Measurements from ENCODE around the gene METTL13.

The METTL13 gene

DNA sequence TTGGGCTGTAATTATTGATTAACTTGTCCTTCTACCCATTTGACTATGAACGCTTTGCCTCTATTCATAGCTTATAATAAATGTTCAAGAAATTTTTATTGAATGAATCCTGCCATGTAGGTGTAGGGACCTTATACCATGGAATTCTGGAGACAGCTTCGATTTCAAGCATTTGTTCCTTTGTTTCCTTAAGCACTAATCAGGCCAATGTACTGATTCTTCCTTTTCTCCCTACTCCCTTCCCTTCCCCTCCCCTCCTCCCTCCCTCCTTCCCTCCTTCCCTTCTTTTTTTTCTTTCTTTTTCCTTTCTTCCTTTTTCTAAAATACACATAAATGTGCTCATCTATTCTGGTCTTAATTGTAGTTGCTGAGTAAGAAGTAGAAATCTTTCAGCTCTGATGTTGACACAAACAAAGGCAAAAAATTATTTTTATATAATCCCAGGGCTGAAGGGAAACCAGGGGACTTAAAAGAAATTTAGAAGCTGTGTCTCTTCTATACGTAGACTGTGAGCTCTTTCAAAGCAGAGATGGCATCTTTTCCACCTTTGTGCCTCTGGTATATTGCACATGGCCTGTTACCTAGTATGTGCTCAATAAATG, 34.9 kb downstream of the METTL13 start:
- no peaks in the 10 kb centered on the region for H3K79me2 ChIP-seq (ENCODE audit: control insufficient read depth, low read length)
- H3K4me3 ChIP-seq (ENCODE audit: low read length) = no peak overlapping the region
- TF ChIP-seq, protein P1, sequence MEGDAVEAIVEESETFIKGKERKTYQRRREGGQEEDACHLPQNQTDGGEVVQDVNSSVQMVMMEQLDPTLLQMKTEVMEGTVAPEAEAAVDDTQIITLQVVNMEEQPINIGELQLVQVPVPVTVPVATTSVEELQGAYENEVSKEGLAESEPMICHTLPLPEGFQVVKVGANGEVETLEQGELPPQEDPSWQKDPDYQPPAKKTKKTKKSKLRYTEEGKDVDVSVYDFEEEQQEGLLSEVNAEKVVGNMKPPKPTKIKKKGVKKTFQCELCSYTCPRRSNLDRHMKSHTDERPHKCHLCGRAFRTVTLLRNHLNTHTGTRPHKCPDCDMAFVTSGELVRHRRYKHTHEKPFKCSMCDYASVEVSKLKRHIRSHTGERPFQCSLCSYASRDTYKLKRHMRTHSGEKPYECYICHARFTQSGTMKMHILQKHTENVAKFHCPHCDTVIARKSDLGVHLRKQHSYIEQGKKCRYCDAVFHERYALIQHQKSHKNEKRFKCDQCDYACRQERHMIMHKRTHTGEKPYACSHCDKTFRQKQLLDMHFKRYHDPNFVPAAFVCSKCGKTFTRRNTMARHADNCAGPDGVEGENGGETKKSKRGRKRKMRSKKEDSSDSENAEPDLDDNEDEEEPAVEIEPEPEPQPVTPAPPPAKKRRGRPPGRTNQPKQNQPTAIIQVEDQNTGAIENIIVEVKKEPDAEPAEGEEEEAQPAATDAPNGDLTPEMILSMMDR (IDR thresholded peaks at IDR 0.05; ENCODE audit: low read depth, low read length, poor library complexity, severe bottlenecking) = no peak
- no peak for TF ChIP-seq EZH2phosphoT487 (IDR thresholded peaks at IDR 0.05; ENCODE audit: borderline replicate concordance, low read length)
- no peaks in the 10 kb centered on the region for H3K4me1 ChIP-seq (ENCODE audit: control insufficient read depth, low read length)
- no peak overlapping the region for H3K4me2 ChIP-seq (ENCODE audit: low read length)
- no peaks in the 10 kb centered on the region for H3K27me3 ChIP-seq (ENCODE audit: control insufficient read depth, low read length)
- H4K20me1 ChIP-seq (ENCODE audit: control insufficient read depth, insufficient read depth, low read depth, low read length) = no peaks in the 10 kb centered on the region
- H3K36me3 ChIP-seq (ENCODE audit: control insufficient read depth, low read length) = no peaks in the 10 kb centered on the region
- H3K9me3 ChIP-seq (ENCODE audit: control insufficient read depth, insufficient read depth, low read length) = no peaks in the 10 kb centered on the region
- H3K9me2 ChIP-seq (replicated peaks; ENCODE audit: control insufficient read depth, low read length) = no peaks in the 10 kb centered on the region
- no peak overlapping the region for H3K27ac ChIP-seq (ENCODE audit: low read depth, low read length)
- H3F3A ChIP-seq (ENCODE audit: control insufficient read depth, insufficient read depth) = no peaks in the 10 kb centered on the region

DNA sequence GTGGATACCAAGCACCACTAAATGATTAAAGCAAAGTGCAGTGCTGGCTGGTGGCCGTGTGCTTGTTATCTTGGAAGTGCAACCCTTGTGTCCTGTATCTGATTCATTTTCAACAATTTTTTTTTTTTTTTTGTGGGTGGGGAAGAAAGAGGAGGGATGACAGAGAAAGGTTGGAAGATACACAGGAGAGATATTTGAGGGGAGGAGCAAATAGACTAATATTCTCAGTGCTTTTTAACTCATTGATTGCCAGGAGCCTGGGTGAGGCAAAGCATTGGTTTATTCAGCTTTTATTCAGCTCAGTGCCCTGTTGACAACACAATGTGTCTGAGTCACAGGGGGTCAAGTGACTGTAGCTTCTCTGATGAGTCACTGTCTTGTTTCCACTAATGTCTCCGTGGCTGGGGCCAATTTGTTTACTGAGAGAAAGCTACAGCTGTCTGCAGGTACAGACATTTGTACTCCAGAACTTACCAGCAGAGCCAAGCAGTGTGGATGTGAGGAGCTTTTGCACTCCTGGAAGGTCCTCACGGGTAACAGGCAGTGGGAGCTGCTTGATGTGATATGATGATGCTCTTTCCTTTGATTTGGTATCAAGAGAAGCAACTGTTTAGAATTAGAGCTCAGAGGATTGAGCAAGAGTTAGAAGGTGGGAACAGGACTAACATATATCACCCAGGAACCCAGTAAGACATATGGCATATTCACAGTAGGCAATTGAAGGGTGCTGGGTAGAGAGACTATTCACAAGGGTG, 36.2 kb downstream of the METTL13 start:
- Histone ChIP-seq H3K9me2 (replicated peaks; ENCODE audit: control insufficient read depth, low read length) (no peaks in the 10 kb centered on the region), H3K36me3 (ENCODE audit: control insufficient read depth, low read length) (no peaks in the 10 kb centered on the region), H3K79me2 (ENCODE audit: control insufficient read depth, low read length) (no peaks in the 10 kb centered on the region), H3K27me3 (ENCODE audit: control insufficient read depth, low read length) (no peaks in the 10 kb centered on the region), H3K4me3 (ENCODE audit: low read length) (no peak overlapping the region), H3K4me2 (ENCODE audit: low read length) (no peak overlapping the region), H3K4me1 (ENCODE audit: control insufficient read depth, low read length) (no peaks in the 10 kb centered on the region), H3F3A (ENCODE audit: control insufficient read depth, insufficient read depth) (no peaks in the 10 kb centered on the region), H3K27ac (ENCODE audit: low read depth, low read length) (no peak overlapping the region), H3K9me3 (ENCODE audit: control insufficient read depth, insufficient read depth, low read length) (no peaks in the 10 kb centered on the region), H4K20me1 (ENCODE audit: control insufficient read depth, insufficient read depth, low read depth, low read length) (no peaks in the 10 kb centered on the region)
- TF ChIP-seq EZH2phosphoT487 (IDR thresholded peaks at IDR 0.05; ENCODE audit: borderline replicate concordance, low read length) = no peak
- TF ChIP-seq, protein P1 (IDR thresholded peaks at IDR 0.05; ENCODE audit: low read depth, low read length, poor library complexity, severe bottlenecking) = no peak

DNA sequence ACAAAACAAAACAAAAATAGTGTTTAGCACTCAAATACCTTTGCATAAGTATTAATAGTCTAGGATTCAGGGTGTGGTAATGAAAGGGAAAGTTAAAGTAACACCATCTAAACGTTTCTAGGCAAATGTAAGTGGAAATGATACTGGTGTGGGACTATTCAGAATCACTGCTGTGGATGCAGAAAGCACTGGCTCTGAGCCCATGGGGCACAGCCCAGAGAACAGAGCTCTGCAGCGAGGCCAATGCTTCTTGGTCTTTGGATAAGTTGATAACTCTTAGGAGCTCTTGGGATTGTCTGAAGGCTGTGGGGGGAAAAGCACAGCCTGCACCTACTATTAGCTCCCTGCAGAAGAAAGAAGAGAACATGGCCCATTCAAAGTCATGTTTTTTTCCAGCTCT, 38.5 kb downstream of the METTL13 start:
- Histone ChIP-seq H3K27ac (ENCODE audit: low read depth, low read length) (no peak overlapping the region), H3F3A (ENCODE audit: control insufficient read depth, insufficient read depth) (no peaks in the 10 kb centered on the region), H3K4me3 (ENCODE audit: low read length) (no peak overlapping the region), H3K9me3 (ENCODE audit: control insufficient read depth, insufficient read depth, low read length) (no peaks in the 10 kb centered on the region), H3K9me2 (replicated peaks; ENCODE audit: control insufficient read depth, low read length) (no peaks in the 10 kb centered on the region), H3K36me3 (ENCODE audit: control insufficient read depth, low read length) (no peaks in the 10 kb centered on the region), H4K20me1 (ENCODE audit: control insufficient read depth, insufficient read depth, low read depth, low read length) (no peaks in the 10 kb centered on the region), H3K4me2 (ENCODE audit: low read length) (no peak overlapping the region), H3K79me2 (ENCODE audit: control insufficient read depth, low read length) (no peaks in the 10 kb centered on the region), H3K27me3 (ENCODE audit: control insufficient read depth, low read length) (no peaks in the 10 kb centered on the region), H3K4me1 (ENCODE audit: control insufficient read depth, low read length) (no peaks in the 10 kb centered on the region)
- TF ChIP-seq EZH2phosphoT487 (IDR thresholded peaks at IDR 0.05; ENCODE audit: borderline replicate concordance, low read length) = no peak
- TF ChIP-seq, protein P1 (IDR thresholded peaks at IDR 0.05; ENCODE audit: low read depth, low read length, poor library complexity, severe bottlenecking) = no peak
